Measurements from ENCODE around the gene EPG5. TPM values are rescaled to one million over a fixed set of nuclear protein-coding genes. Genes with fewer than 3 reads are reported as not detected.

The EPG5 gene
- total RNA-seq, 1 experiment from 2014 or later, result 16.1 TPM

DNA sequence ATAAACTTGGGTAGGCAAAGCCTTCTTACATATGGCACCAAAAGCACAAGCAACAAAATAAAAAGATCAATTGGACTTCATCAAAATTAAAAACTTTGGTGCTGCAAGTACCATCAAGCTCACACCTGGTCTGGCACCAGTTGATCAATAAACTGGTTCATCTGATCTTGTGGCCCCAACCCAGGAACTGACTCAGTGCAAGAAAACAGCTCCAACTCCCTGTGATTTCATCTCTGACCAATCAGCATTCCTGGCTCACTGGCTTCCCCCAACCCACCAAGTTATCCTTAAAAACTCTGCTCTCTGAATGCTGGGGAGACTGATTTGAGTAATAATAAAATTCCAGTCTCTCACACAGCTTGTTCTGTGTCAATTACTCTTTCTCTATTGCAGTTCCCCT lies 8.4 kb downstream of the EPG5 start:
- Mint-ChIP-seq H3K9me3 (no peaks in the 10 kb centered on the region), H3K4me3 (no peak overlapping the region), H3K27me3 (ENCODE audit: low read depth) (no peaks in the 10 kb centered on the region), H3K27ac (no peak overlapping the region; a peak in 1 of 7 replicates), H3K36me3 (ENCODE audit: insufficient read depth in 1 of 3, low read depth in 3 of 3) (peaks cover 2 to 15% (median 6%) of the 10 kb centered on the region in 3 experiments; a peak in 4 of 7 replicates), H3K4me1 (no peaks in the 10 kb centered on the region)
- H3K79me2 ChIP-seq (ENCODE audit: insufficient read depth, low read length), result no peaks in the 10 kb centered on the region
- H3K27ac ChIP-seq (ENCODE audit: insufficient read length, low read depth, low read length), result no peak overlapping the region
- H3K23ac ChIP-seq (ENCODE audit: insufficient read length, low read depth, low read length), result no peak overlapping the region
- H3K4me1 ChIP-seq (ENCODE audit: insufficient read depth, low read length), result no peaks in the 10 kb centered on the region
- no peak overlapping the region for H2BK20ac ChIP-seq (ENCODE audit: low read depth, low read length, poor library complexity, severe bottlenecking)
- H3K14ac ChIP-seq (ENCODE audit: insufficient read depth, low read length), result no peak overlapping the region
- H3T11ph ChIP-seq (ENCODE audit: low read length), result no peak overlapping the region
- no peak overlapping the region for H3K56ac ChIP-seq (ENCODE audit: insufficient read length, low read depth, low read length)
- no peak overlapping the region for H3K4me2 ChIP-seq (ENCODE audit: insufficient read depth, insufficient read length, low read length)
- H3K27me3 ChIP-seq (ENCODE audit: insufficient read depth, low read length), result no peaks in the 10 kb centered on the region
- no peaks in the 10 kb centered on the region for H3K79me1 ChIP-seq (ENCODE audit: insufficient read depth, low read depth, low read length, poor library complexity, severe bottlenecking)
- H4K8ac ChIP-seq (replicated peaks; ENCODE audit: insufficient read length, low read depth, low read length), result no peak overlapping the region
- no peak overlapping the region for H2BK120ac ChIP-seq (ENCODE audit: low read depth, low read length, poor library complexity, severe bottlenecking)
- TF ChIP-seq, protein P1, sequence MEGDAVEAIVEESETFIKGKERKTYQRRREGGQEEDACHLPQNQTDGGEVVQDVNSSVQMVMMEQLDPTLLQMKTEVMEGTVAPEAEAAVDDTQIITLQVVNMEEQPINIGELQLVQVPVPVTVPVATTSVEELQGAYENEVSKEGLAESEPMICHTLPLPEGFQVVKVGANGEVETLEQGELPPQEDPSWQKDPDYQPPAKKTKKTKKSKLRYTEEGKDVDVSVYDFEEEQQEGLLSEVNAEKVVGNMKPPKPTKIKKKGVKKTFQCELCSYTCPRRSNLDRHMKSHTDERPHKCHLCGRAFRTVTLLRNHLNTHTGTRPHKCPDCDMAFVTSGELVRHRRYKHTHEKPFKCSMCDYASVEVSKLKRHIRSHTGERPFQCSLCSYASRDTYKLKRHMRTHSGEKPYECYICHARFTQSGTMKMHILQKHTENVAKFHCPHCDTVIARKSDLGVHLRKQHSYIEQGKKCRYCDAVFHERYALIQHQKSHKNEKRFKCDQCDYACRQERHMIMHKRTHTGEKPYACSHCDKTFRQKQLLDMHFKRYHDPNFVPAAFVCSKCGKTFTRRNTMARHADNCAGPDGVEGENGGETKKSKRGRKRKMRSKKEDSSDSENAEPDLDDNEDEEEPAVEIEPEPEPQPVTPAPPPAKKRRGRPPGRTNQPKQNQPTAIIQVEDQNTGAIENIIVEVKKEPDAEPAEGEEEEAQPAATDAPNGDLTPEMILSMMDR (conservative IDR thresholded peaks at IDR 0.05), result no peak
- no peak overlapping the region for H3K9ac ChIP-seq (ENCODE audit: extremely low read depth, insufficient read length, low read length)
- H3K23me2 ChIP-seq (ENCODE audit: insufficient read length, low read depth, low read length, poor library complexity, severe bottlenecking), result no peaks in the 10 kb centered on the region
- no peak overlapping the region for H2BK12ac ChIP-seq (ENCODE audit: insufficient read length, low read depth, low read length)
- H2BK15ac ChIP-seq (ENCODE audit: low read depth, low read length), result no peak overlapping the region
- no peak overlapping the region for H3K18ac ChIP-seq (ENCODE audit: insufficient read length, low read depth, low read length)
- H2BK5ac ChIP-seq (ENCODE audit: insufficient read length, low read length), result no peak overlapping the region
- no peak overlapping the region for H2AFZ ChIP-seq (ENCODE audit: low read length)
- no peaks in the 10 kb centered on the region for H4K20me1 ChIP-seq (ENCODE audit: control insufficient read depth, insufficient read depth, insufficient read length)
- no peak overlapping the region for H4K5ac ChIP-seq (ENCODE audit: insufficient read length, low read depth, low read length)
- no peak overlapping the region for H4K91ac ChIP-seq (ENCODE audit: insufficient read length, low read depth, low read length)
- H3K9me3 ChIP-seq (ENCODE audit: control insufficient read depth, low read depth, low read length), result no peaks in the 10 kb centered on the region
- H3K4ac ChIP-seq (ENCODE audit: low read depth, low read length), result no peak overlapping the region
- DNase-seq, result no peak
- no peak overlapping the region for H2AK5ac ChIP-seq (ENCODE audit: insufficient read length, low read length)
